Activated naive CD8-positive, alpha-beta T cell treated with anti-CD3 and anti-CD28 coated beads for 36 hours (primary cell): ENCODE results near the gene TFCP2L1. TPM values are rescaled to one million over a fixed set of nuclear protein-coding genes. Genes with fewer than 3 reads are reported as not detected.

Source experiments
- total RNA-seq, 2 experiments: library from RNA; stranded (reverse); gene quantifications; one replicate each; pipeline ENCODE4 v1.2.3, GENCODE V29; 2021

Gene TFCP2L1
- total RNA-seq, 2 experiments from 2014 or later, result 0.04 to 0.06 TPM

Other genes with a start within 250 kb of the TFCP2L1 start
- gene RNU4ATAC, start 245.7 kb upstream of the TFCP2L1 start, total RNA-seq, result not detected